B cell (primary cell): ENCODE results near the gene DEFB131B. TPM values are rescaled to one million over a fixed set of nuclear protein-coding genes. Genes with fewer than 3 reads are reported as not detected.

ENCODE experiments used
- ATAC-seq: fragments of 200-7000 bp; cut with Tn5 transposase; one replicate; pipeline ENCODE4 v1.10.0; 2021; ENCODE audit warnings: low read depth, mild to moderate bottlenecking, moderate number of reproducible peaks, moderate library complexity
- CTCF ChIA-PET: fragments of 350-600 bp; sonication (Branson Sonifier 250); formaldehyde crosslinking; loops from one replicate; lab custom pipeline; 2021; ENCODE audit warnings: antibody characterized with exemption, inconsistent platforms; lab: Charles Lee
- POLR2A ChIA-PET: fragments of 350-600 bp; sonication (Branson Sonifier 250); formaldehyde crosslinking; loops from one replicate; lab custom pipeline; 2021; ENCODE audit warnings: antibody characterized with exemption; lab: Charles Lee
- DNase-seq: peaks from one replicate; pipeline ENCODE4 v3.0.0; 2013
- H2AFZ ChIP-seq: 2 replicates; pipeline ENCODE4 v1.6.1; 2012; ENCODE audit warnings: mild to moderate bottlenecking, low read depth, low read length; ENCODE audit not compliant: insufficient read depth, poor library complexity, severe bottlenecking
- H3K27ac ChIP-seq, 2 donors: 1 replicate in 1 of 2; 2 replicates in 1 of 2; pipeline ENCODE4 v1.5.1; 2012 to 2013; ENCODE audit warnings: low read length in 2 of 2, mild to moderate bottlenecking in 2 of 2, moderate library complexity in 1 of 2
- H3K27me3 ChIP-seq, 4 experiments: fragments of 200-600 bp in 1 of 4; sonication (generic) in 1 of 4; replicated peaks in 1 of 4; 1 replicate in 2 of 4; 2 replicates in 2 of 4; pipeline versions ENCODE4 v1.6.1 to v1.7.0; 2013 to 2016; ENCODE audit warnings: low read length in 3 of 4, mild to moderate bottlenecking in 2 of 4, mixed read lengths in 1 of 4, moderate library complexity in 1 of 4; ENCODE audit not compliant: insufficient read depth in 4 of 4, control insufficient read depth in 3 of 4; ENCODE audit errors: control extremely low read depth in 1 of 4
- H3K36me3 ChIP-seq, 2 experiments: replicated peaks in 1 of 2; 1 replicate in 1 of 2; 2 replicates in 1 of 2; pipeline versions ENCODE4 v1.6.1 to v1.7.1; 2013; ENCODE audit warnings: low read length in 1 of 2; ENCODE audit not compliant: insufficient read depth in 2 of 2, control insufficient read depth in 1 of 2; ENCODE audit errors: control extremely low read depth in 1 of 2, extremely low read depth in 1 of 2
- H3K4me1 ChIP-seq, 2 donors: fragments of 200-600 bp in 1 of 2; sonication (generic) in 1 of 2; 1 replicate in 1 of 2; 2 replicates in 1 of 2; pipeline versions ENCODE4 v1.5.1 to v1.6.1; 2013 to 2017; ENCODE audit warnings: low read length in 2 of 2; ENCODE audit not compliant: control insufficient read depth in 2 of 2, insufficient read depth in 2 of 2
- H3K4me2 ChIP-seq: replicated peaks from 2 replicates; pipeline ENCODE3; 2012; ENCODE audit warnings: mild to moderate bottlenecking, low read depth, low read length; ENCODE audit not compliant: poor library complexity, severe bottlenecking
- H3K4me3 ChIP-seq, 5 experiments: fragments of 200-600 bp in 1 of 5; sonication (generic) in 1 of 5; 1 replicate in 3 of 5; 2 replicates in 2 of 5; pipeline versions ENCODE4 v1.5.1 to v1.7.0; 2011 to 2016; ENCODE audit warnings: low read length in 4 of 5, mild to moderate bottlenecking in 4 of 5, low read depth in 2 of 5, control low read depth in 1 of 5, moderate library complexity in 1 of 5; ENCODE audit not compliant: insufficient read depth in 1 of 5; ENCODE audit errors: control extremely low read depth in 1 of 5, extremely low read depth in 1 of 5
- H3K79me2 ChIP-seq: fragments of 200-600 bp; sonication (generic); one replicate; pipeline ENCODE4 v1.6.0; 2016; ENCODE audit warnings: low read length; ENCODE audit not compliant: control insufficient read depth, insufficient read depth
- H3K9ac ChIP-seq: fragments of 200-600 bp; sonication (generic); 2 replicates; pipeline ENCODE4 v1.6.1; 2017; ENCODE audit warnings: mild to moderate bottlenecking, low read length, moderate library complexity
- H3K9me3 ChIP-seq, 3 donors: one replicate each; pipeline versions ENCODE4 v1.6.1 to v1.7.1; 2013; ENCODE audit warnings: low read length in 2 of 3; ENCODE audit not compliant: control insufficient read depth in 2 of 3, insufficient read depth in 1 of 3; ENCODE audit errors: control extremely low read depth in 1 of 3
- H4K20me1 ChIP-seq: 2 replicates; pipeline ENCODE4 v1.6.0; 2012; ENCODE audit warnings: mild to moderate bottlenecking, low read length; ENCODE audit not compliant: insufficient read depth, control insufficient read depth, poor library complexity, severe bottlenecking
- H3K27ac Mint-ChIP-seq: one replicate; pipeline ENCODE4 v1.8.0; 2021; ENCODE audit warnings: mixed read lengths
- H3K27me3 Mint-ChIP-seq: one replicate; pipeline ENCODE4 v1.8.0; 2021; ENCODE audit warnings: mixed read lengths
- H3K4me1 Mint-ChIP-seq: one replicate; pipeline ENCODE4 v1.8.0; 2021; ENCODE audit warnings: mixed read lengths
- H3K4me3 Mint-ChIP-seq: one replicate; pipeline ENCODE4 v1.8.0; 2021; ENCODE audit warnings: mixed read lengths
- H3K9me3 Mint-ChIP-seq: one replicate; pipeline ENCODE4 v1.8.0; 2022; ENCODE audit warnings: mixed read lengths; ENCODE audit not compliant: insufficient read depth
- CTCF ChIP-seq: fragments of 200-600 bp; IDR thresholded peaks from one replicate; pipeline ENCODE4 v1.8.0; 2022; ENCODE audit warnings: antibody characterized with exemption, mild to moderate bottlenecking
- EZH2 ChIP-seq: IDR thresholded peaks from 2 replicates; pipeline ENCODE4 v1.6.1; 2012; ENCODE audit warnings: borderline replicate concordance, low read depth, mild to moderate bottlenecking, moderate library complexity, low read length; ENCODE audit not compliant: insufficient read depth, poor library complexity, severe bottlenecking
- WGBS: methylation state at CpG from one replicate; pipeline ENCODE4 v1.1.5; 2013; ENCODE audit warnings: missing lambda C conversion rate; ENCODE audit not compliant: insufficient coverage; 5-methylcytosine and 5-hydroxymethylcytosine counted together
- intact Hi-C: fragments of 100-400 bp; cut with micrococcal nuclease; formaldehyde crosslinking; loops from one replicate; pipeline ENCODE4 v1.10.0; 2022
- polyA plus RNA-seq: library from polyadenylated mRNA; depleted of rRNA; stranded (reverse); fragments of >200 nt; gene quantifications from 2 replicates; pipeline ENCODE4 v1.2.3, GENCODE V29; 2012
- total RNA-seq, 2 donors: library from RNA; stranded (reverse); fragments of 120-200 nt in 1 of 2; gene quantifications; 1 replicate in 1 of 2; 2 replicates in 1 of 2; pipeline versions ENCODE4 v1.2.3 to v1.2.4, GENCODE V29; 2013 to 2022

Gene DEFB131B
- total and polyA plus RNA-seq, 2 donors (not counting 1 experiment from before 2014, with no cell fraction given) = not detected

GRCh38 chr11:71927820-71928736 is 49.8 kb downstream of the DEFB131B start, which contains the start of gene XNDC1N:
TSS of gene XNDC1N (minus strand) at chr11:71928594. CDS start at chr11:71923353, 5,241 bp downstream.
- intact Hi-C loops = loop anchor here (1.0 to 5.0 kb wide), 6 partner anchors 49 to 506 kb away; partner anchors contain the start of genes CLPB, LAMTOR1, LRRC51 and NUMA1
- peaks cover 53% of the 10 kb centered on the region for H3K4me1 Mint-ChIP-seq
- no peaks in the 10 kb centered on the region for H3K9me3 Mint-ChIP-seq
- H3K4me3 ChIP-seq = peak within 1 kb of the TSS; percentile 89 to 100 (median 99)
- under 1% methylated on average over 35 of the region's 40 CpGs for WGBS
- DNase-seq = no peak
- H3K79me2 ChIP-seq = peaks cover 71% of the 10 kb centered on the region
- no peaks in the 10 kb centered on the region for H4K20me1 ChIP-seq
- CTCF ChIA-PET = interaction anchor here (0.7 to 2.3 kb wide), 9 partner anchors 8 to 295 kb away, joined by 3 to 11 read pairs (median 4); no protein-coding TSS in a partner anchor
- H3K27ac ChIP-seq = peak within 1 kb of the TSS; percentile 92 to 93
- H3K4me3 Mint-ChIP-seq = peak within 1 kb of the TSS; percentile 96
- no peaks in the 10 kb centered on the region for H3K27me3 ChIP-seq
- no peaks in the 10 kb centered on the region for H3K27me3 Mint-ChIP-seq
- H3K4me2 ChIP-seq = peak within 1 kb of the TSS; percentile 90
- H3K9me3 ChIP-seq = no peaks in the 10 kb centered on the region
- H3K27ac Mint-ChIP-seq = peak within 1 kb of the TSS; percentile 98
- H3K4me1 ChIP-seq = peaks cover 31 to 38% of the 10 kb centered on the region in 2 donors
- H2AFZ ChIP-seq = peak within 1 kb of the TSS; percentile 99
- ATAC-seq = peak; percentile 78
- H3K9ac ChIP-seq = peak within 1 kb of the TSS; percentile 89
- TF ChIP-seq CTCF (no peak), EZH2 (no peak)
- peaks cover 0 to 5% of the 10 kb centered on the region in 2 experiments for H3K36me3 ChIP-seq
- POLR2A ChIA-PET = interaction anchor here (1.1 to 1.7 kb wide), 5 partner anchors 14 to 112 kb away, joined by 3 to 5 read pairs (median 4); partner anchors contain the start of gene IL18BP
